K562 (cell line): ENCODE measurements around the gene FMN2. TPM values are rescaled to one million over a fixed set of nuclear protein-coding genes. Genes with fewer than 3 reads are reported as not detected.

ENCODE experiments used
- ATAC-seq: fragments of 200-7000 bp; cut with Tn5 transposase; 3 replicates; pipeline ENCODE4 v1.9.1; 2020; ENCODE audit warnings: moderate library complexity
- BruUV-seq: library from RNA; stranded (reverse); fragments of 400-500 nt; replicated peaks from 2 replicates; lab custom pipeline; 2021; lab: Mats Ljungman, UMichigan
- CTCF ChIA-PET: fragments of 300-600 bp; formaldehyde crosslinking; extraction: SDS; loops from one replicate; lab custom pipeline; 2021; ENCODE audit warnings: low intra/inter-chr PET ratio; lab: Yijun Ruan, JAX
- POLR2A ChIA-PET: fragments of 300-600, 350-650 bp; sonication (Branson Sonifier 250); formaldehyde crosslinking; extraction: SDS; loops from one replicate; lab custom pipeline; 2021; ENCODE audit warnings: antibody characterized with exemption, inconsistent platforms; lab: Yijun Ruan, JAX
- DNase-seq, 4 experiments: peaks; one replicate each; pipeline versions ENCODE4 v3.0.0 to v3.0.0-alpha.2; 2011 to 2018; ENCODE audit warnings: low spot score in 3 of 4, mixed read lengths in 3 of 4; ENCODE audit errors: extremely low read depth in 1 of 4
- FAIRE-seq: peaks from 2 replicates; lab custom pipeline; 2011; peaks lifted over from hg19 to GRCh38; lab: Jason Lieb, UNC
- H2AFZ ChIP-seq: 2 replicates; pipeline ENCODE4 v1.6.0; 2011; ENCODE audit warnings: low read depth, low read length, control low read depth, inconsistent platforms
- H3K27ac ChIP-seq: fragments of 200-600 bp; 3 replicates; pipeline ENCODE4 v1.8.0; 2011; ENCODE audit warnings: low read depth, mild to moderate bottlenecking, control low read depth, inconsistent platforms, low read length, moderate library complexity, mixed read lengths; ENCODE audit errors: extremely low read depth
- H3K27me3 ChIP-seq, 2 experiments: fragments of 300-600 bp in 1 of 2; 2 replicates in 1 of 2; 3 replicates in 1 of 2; pipeline versions ENCODE4 v1.6.0 to v1.8.0; 2011; ENCODE audit warnings: inconsistent platforms in 2 of 2, low read length in 2 of 2, mild to moderate bottlenecking in 1 of 2, mixed read lengths in 1 of 2, moderate library complexity in 1 of 2; ENCODE audit not compliant: control insufficient read depth in 2 of 2, insufficient read depth in 2 of 2
- H3K36me3 ChIP-seq: fragments of 300-600 bp; 3 replicates; pipeline ENCODE4 v1.8.0; 2011; ENCODE audit warnings: mild to moderate bottlenecking, low read length, inconsistent platforms; ENCODE audit not compliant: control insufficient read depth, insufficient read depth
- H3K4me1 ChIP-seq, 2 experiments: fragments of 200-600 bp in 1 of 2; replicated peaks in 1 of 2; 2 replicates in 1 of 2; 3 replicates in 1 of 2; pipeline versions ENCODE4 v1.5.1 to v1.8.0; 2011; ENCODE audit warnings: inconsistent platforms in 2 of 2, low read length in 2 of 2, mild to moderate bottlenecking in 1 of 2, mixed read lengths in 1 of 2, moderate library complexity in 1 of 2; ENCODE audit not compliant: control insufficient read depth in 2 of 2, insufficient read depth in 2 of 2
- H3K4me2 ChIP-seq: 2 replicates; pipeline ENCODE4 v1.6.1; 2011; ENCODE audit warnings: low read length, control low read depth, inconsistent platforms, mixed read lengths; ENCODE audit not compliant: insufficient read depth
- H3K4me3 ChIP-seq: fragments of 200-600 bp; sonication (generic), shearing (Covaris generic); 2 replicates; pipeline ENCODE4 v1.5.1; 2016; ENCODE audit warnings: control low read depth, inconsistent platforms
- H3K79me2 ChIP-seq: fragments of 200-600 bp; 3 replicates; pipeline ENCODE4 v1.8.0; 2011; ENCODE audit warnings: low read length, inconsistent platforms; ENCODE audit not compliant: control insufficient read depth, insufficient read depth
- H3K9ac ChIP-seq, 2 experiments: 2 replicates each; pipeline versions ENCODE4 v1.6.0 to v1.6.1; 2011; ENCODE audit warnings: low read depth in 2 of 2, low read length in 2 of 2, control low read depth in 1 of 2, inconsistent platforms in 1 of 2, mild to moderate bottlenecking in 1 of 2, mixed read lengths in 1 of 2; ENCODE audit not compliant: insufficient read depth in 1 of 2
- H3K9me1 ChIP-seq: one replicate; pipeline ENCODE4 v1.6.0; 2011; ENCODE audit warnings: inconsistent platforms, mild to moderate bottlenecking, low read length, moderate library complexity; ENCODE audit not compliant: control insufficient read depth, insufficient read depth
- H3K9me3 ChIP-seq: replicated peaks from 2 replicates; pipeline ENCODE4 v1.5.1; 2011; ENCODE audit warnings: low read depth, low read length, inconsistent platforms; ENCODE audit not compliant: control insufficient read depth, insufficient read depth
- H4K20me1 ChIP-seq: replicated peaks from 2 replicates; pipeline ENCODE4 v1.6.1; 2011; ENCODE audit warnings: low read length, inconsistent platforms, mixed read lengths; ENCODE audit not compliant: control insufficient read depth, insufficient read depth
- BDP1 ChIP-seq: IDR thresholded peaks from 3 replicates; pipeline ENCODE4 v1.6.1; 2011; ENCODE audit not compliant: insufficient read length, insufficient read depth
- ETS2 ChIP-seq: IDR thresholded peaks from 2 replicates; pipeline ENCODE4 v1.6.1; 2016; ENCODE audit warnings: borderline replicate concordance, missing genetic modification characterization, mild to moderate bottlenecking, moderate library complexity, missing compliant biosample characterization; ENCODE audit not compliant: poor library complexity, severe bottlenecking
- EWSR1 ChIP-seq: fragments of 450-650 bp; IDR thresholded peaks from 2 replicates; pipeline ENCODE4 v1.6.1; 2018; ENCODE audit warnings: borderline replicate concordance, mild to moderate bottlenecking, low read depth, moderate library complexity; ENCODE audit not compliant: partially characterized antibody
- KHSRP ChIP-seq: fragments of 450-650 bp; IDR thresholded peaks from 2 replicates; pipeline ENCODE4 v1.6.1; 2017
- MTA1 ChIP-seq: fragments of 450-650 bp; IDR thresholded peaks from 2 replicates; pipeline ENCODE4 v1.6.1; 2017; ENCODE audit warnings: borderline replicate concordance
- POLR2AphosphoS5 ChIP-seq: IDR thresholded peaks from 2 replicates; pipeline ENCODE4 v1.6.1; 2011; ENCODE audit warnings: mild to moderate bottlenecking, low read depth, low read length, moderate library complexity; ENCODE audit not compliant: control insufficient read depth, insufficient read depth
- RBBP5 ChIP-seq: fragments of 200-600 bp; sonication (generic); IDR thresholded peaks from 2 replicates; pipeline ENCODE4 v1.6.1; 2012; ENCODE audit warnings: borderline replicate concordance, mild to moderate bottlenecking, low read length, control low read depth, inconsistent platforms; ENCODE audit not compliant: insufficient read depth, poor library complexity, severe bottlenecking
- SMAD4 ChIP-seq: fragments of 250-450 bp; sonication (Bioruptor Pico); conservative IDR thresholded peaks from 2 replicates; pipeline ENCODE4 v1.8.0; 2021; ENCODE audit warnings: inconsistent platforms, mild to moderate bottlenecking, moderate library complexity
- XRCC4 ChIP-seq: IDR thresholded peaks from one replicate; pipeline ENCODE4 v1.6.1; 2011; ENCODE audit not compliant: insufficient read depth, insufficient read length; ENCODE audit errors: extremely low read depth
- ZNF263 ChIP-seq: sonication (generic); formaldehyde crosslinking; IDR thresholded peaks from 2 replicates; pipeline ENCODE4 v1.8.0; 2022; ENCODE audit warnings: mild to moderate bottlenecking, missing genetic modification reagents, borderline replicate concordance
- WGBS: fragments of 100-300 bp; shearing (Covaris generic); methylation state at CpG from one replicate; pipeline ENCODE4 v1.1.6; 2016; ENCODE audit warnings: low coverage, mixed read lengths; ENCODE audit not compliant: insufficient coverage; ENCODE audit errors: missing lambda C conversion rate; 5-methylcytosine and 5-hydroxymethylcytosine counted together
- in situ Hi-C: fragments of 300-500 bp; cut with MboI; formaldehyde crosslinking; loops from 4 replicates; pipeline ENCODE4 v1.15.0; 2018; ENCODE audit warnings: inconsistent platforms, mixed read lengths
- intact Hi-C: fragments of 100-400 bp; cut with micrococcal nuclease; formaldehyde crosslinking; loops from 2 replicates; pipeline ENCODE4 v1.14.2; 2022
- polyA plus RNA-seq, 8 experiments: library from polyadenylated mRNA; depleted of rRNA in 4 of 8; stranded (reverse) in 5 of 8; unstranded in 3 of 8; fragments of >200 nt; fragmentation: Nextera tagmentation in 2 of 8; fragmentation: Illumina TruSeq in 1 of 8; extraction: Ambion mirVana in 2 of 8; extraction: Trizol in 1 of 8; gene quantifications; 2 replicates each; pipeline versions ENCODE4 v1.2.1 to v1.2.3, GENCODE V29; 2011 to 2014; ENCODE audit warnings: inconsistent platforms in 1 of 8, missing spikeins in 1 of 8
- total RNA-seq, 7 experiments: library from RNA; depleted of rRNA in 6 of 7; stranded (reverse); fragments of >200 nt in 6 of 7; fragmentation: Illumina TruSeq in 2 of 7; extraction: Trizol in 2 of 7; gene quantifications; 2 replicates each; pipeline versions ENCODE4 v1.2.1 to v1.2.3, GENCODE V29; 2011 to 2021; ENCODE audit warnings: low replicate concordance in 1 of 7
- TF ChIP-seq, protein P1 (sequence below): fragments of 250-450 bp; sonication (Bioruptor Pico); IDR thresholded peaks from 2 replicates; pipeline ENCODE4 v1.8.0; 2022; ENCODE audit warnings: moderate library complexity, mild to moderate bottlenecking, inconsistent platforms
- TF ChIP-seq, protein P2 (sequence below): sonication (generic); formaldehyde crosslinking; IDR thresholded peaks from 2 replicates; pipeline ENCODE4 v1.8.1; 2023; ENCODE audit warnings: mild to moderate bottlenecking, missing genetic modification reagents, moderate library complexity
- TF ChIP-seq, protein P3 (sequence below): fragments of 250-450 bp; sonication (Bioruptor Pico); IDR thresholded peaks from 2 replicates; pipeline ENCODE4 v1.8.0; 2022; ENCODE audit warnings: moderate library complexity, mild to moderate bottlenecking, inconsistent platforms
- TF ChIP-seq, protein P4 (sequence below): fragments of 450-650 bp; IDR thresholded peaks from 2 replicates; pipeline ENCODE4 v1.7.1; 2018; ENCODE audit warnings: mild to moderate bottlenecking, low read depth; ENCODE audit not compliant: partially characterized antibody

FMN2 gene
- total and polyA plus RNA-seq, 9 of the 15 experiments (the other 6 are each of a cell fraction or from before 2014, with no cell fraction given) = 0.15 to 0.45 (median 0.16) TPM; not detected in 3

DNA sequence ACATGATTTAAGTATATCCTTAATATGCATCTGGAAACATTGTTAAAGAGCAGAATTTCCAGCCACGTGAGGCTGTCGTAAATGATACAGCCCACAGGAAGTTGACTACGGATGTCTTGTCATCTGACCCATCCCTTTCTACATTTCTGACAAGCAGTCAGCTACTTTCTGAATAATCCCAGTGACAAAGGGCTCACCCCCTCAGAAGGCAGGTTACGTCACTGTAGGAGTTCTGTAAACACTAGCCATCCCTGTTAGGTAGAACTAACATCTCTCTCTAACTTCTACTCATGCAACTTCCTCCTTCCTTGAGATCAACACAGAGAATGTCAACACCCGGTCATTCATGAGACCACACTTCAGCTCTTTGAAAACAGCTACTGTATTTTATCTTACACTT, 261.1 kb downstream of the FMN2 start:
- POLR2A ChIA-PET = no interaction called here
- no peaks in the 10 kb centered on the region for H4K20me1 ChIP-seq
- H3K4me3 ChIP-seq = no peak overlapping the region
- H3K27me3 ChIP-seq = no peaks in the 10 kb centered on the region
- H3K36me3 ChIP-seq = no peaks in the 10 kb centered on the region
- TF ChIP-seq KHSRP (no peak), RBBP5 (no peak), EWSR1 (no peak), ZNF263 (CRISPR knock-in tag) (no peak), MTA1 (no peak), XRCC4 (no peak), BDP1 (no peak), SMAD4 (CRISPR knock-in tag) (no peak), POLR2AphosphoS5 (no peak), ETS2 (tag) (no peak)
- TF ChIP-seq, protein P1, sequence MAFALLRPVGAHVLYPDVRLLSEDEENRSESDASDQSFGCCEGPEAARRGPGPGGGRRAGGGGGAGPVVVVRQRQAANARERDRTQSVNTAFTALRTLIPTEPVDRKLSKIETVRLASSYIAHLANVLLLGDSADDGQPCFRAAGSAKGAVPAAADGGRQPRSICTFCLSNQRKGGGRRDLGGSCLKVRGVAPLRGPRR = no peak
- TF ChIP-seq, protein P2, sequence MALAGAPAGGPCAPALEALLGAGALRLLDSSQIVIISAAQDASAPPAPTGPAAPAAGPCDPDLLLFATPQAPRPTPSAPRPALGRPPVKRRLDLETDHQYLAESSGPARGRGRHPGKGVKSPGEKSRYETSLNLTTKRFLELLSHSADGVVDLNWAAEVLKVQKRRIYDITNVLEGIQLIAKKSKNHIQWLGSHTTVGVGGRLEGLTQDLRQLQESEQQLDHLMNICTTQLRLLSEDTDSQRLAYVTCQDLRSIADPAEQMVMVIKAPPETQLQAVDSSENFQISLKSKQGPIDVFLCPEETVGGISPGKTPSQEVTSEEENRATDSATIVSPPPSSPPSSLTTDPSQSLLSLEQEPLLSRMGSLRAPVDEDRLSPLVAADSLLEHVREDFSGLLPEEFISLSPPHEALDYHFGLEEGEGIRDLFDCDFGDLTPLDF (CRISPR knock-in tag) = no peak
- TF ChIP-seq, protein P3, sequence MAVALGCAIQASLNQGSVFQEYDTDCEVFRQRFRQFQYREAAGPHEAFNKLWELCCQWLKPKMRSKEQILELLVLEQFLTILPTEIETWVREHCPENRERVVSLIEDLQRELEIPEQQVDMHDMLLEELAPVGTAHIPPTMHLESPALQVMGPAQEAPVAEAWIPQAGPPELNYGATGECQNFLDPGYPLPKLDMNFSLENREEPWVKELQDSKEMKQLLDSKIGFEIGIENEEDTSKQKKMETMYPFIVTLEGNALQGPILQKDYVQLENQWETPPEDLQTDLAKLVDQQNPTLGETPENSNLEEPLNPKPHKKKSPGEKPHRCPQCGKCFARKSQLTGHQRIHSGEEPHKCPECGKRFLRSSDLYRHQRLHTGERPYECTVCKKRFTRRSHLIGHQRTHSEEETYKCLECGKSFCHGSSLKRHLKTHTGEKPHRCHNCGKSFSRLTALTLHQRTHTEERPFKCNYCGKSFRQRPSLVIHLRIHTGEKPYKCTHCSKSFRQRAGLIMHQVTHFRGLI (CRISPR knock-in tag) = no peak
- TF ChIP-seq, protein P4, sequence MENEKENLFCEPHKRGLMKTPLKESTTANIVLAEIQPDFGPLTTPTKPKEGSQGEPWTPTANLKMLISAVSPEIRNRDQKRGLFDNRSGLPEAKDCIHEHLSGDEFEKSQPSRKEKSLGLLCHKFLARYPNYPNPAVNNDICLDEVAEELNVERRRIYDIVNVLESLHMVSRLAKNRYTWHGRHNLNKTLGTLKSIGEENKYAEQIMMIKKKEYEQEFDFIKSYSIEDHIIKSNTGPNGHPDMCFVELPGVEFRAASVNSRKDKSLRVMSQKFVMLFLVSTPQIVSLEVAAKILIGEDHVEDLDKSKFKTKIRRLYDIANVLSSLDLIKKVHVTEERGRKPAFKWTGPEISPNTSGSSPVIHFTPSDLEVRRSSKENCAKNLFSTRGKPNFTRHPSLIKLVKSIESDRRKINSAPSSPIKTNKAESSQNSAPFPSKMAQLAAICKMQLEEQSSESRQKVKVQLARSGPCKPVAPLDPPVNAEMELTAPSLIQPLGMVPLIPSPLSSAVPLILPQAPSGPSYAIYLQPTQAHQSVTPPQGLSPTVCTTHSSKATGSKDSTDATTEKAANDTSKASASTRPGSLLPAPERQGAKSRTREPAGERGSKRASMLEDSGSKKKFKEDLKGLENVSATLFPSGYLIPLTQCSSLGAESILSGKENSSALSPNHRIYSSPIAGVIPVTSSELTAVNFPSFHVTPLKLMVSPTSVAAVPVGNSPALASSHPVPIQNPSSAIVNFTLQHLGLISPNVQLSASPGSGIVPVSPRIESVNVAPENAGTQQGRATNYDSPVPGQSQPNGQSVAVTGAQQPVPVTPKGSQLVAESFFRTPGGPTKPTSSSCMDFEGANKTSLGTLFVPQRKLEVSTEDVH = no peak
- TF ChIP-seq, all 486 proteins: peak for 0
- intact Hi-C loops (no loop called here), in situ Hi-C loops (no loop called here)
- Histone ChIP-seq H3K9ac (no peak overlapping the region), H3K79me2 (no peaks in the 10 kb centered on the region), H3K9me1 (no peaks in the 10 kb centered on the region), H2AFZ (no peak overlapping the region), H3K4me1 (no peaks in the 10 kb centered on the region), H3K9me3 (no peaks in the 10 kb centered on the region; the same call in 1 of the 2 replicates), H3K4me2 (no peak overlapping the region), H3K27ac (no peak overlapping the region)
- FAIRE-seq (no peak), DNase-seq (no peak), ATAC-seq (no peak)
- WGBS = 2% methylated on average over 5 of the region's 5 CpGs
- BruUV-seq = no TSS peak
- CTCF ChIA-PET = no interaction called here
